SHP77 (cell line): ENCODE data around the gene TRPV4.

ENCODE experiments used
- DNase-seq, 2 experiments: peaks; one replicate each; lab custom pipeline; 2025; lab: John Stamatoyannopoulos, UW

TRPV4 gene

GRCh38 chr12:109739747-109740693 is 93.2 kb downstream of the TRPV4 start:
- DNase-seq = no peak

DNA sequence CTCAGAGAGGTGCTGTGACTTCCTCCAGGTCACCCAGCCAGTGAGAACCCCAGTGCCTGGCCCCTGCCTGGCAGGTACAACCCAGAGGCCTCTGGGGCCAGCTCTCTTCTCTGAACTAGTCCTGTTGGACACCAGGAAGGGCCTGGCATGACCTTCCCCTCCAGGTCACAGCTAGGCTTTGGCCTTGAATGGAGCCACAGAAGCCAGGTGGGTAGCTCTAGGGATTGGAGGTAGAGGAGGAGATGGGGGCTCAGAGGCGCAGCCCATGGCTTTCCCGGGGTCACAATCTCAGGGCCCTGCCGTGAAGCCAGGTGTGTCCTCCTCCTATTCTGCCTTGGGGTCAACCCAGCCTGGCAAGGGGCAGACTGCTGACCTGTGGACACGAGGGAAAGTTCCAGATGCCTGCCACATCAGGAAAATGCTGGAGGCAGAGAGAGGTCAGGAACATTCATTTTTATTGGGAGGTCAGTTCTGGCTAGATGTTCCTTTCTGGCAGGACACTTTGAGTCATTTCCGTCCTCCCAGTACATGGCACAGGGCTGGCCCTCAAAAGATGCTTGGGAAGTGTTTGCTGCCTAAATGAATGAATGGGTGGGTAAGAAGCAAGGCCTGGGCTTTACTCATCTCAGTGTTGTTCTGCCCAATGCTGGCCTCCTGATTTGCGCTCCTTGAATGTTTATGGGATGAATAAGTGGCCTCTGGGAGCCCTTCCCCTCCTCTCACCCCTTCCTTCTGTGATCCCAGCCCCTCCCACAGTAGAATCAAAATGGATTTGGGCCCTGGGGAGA is 94.1 kb downstream of the TRPV4 start:
- DNase-seq = no peak

- no peak for DNase-seq
These were observed 95.0 kb downstream of the TRPV4 start for GRCh38 chr12:109738209-109738608.

DNA sequence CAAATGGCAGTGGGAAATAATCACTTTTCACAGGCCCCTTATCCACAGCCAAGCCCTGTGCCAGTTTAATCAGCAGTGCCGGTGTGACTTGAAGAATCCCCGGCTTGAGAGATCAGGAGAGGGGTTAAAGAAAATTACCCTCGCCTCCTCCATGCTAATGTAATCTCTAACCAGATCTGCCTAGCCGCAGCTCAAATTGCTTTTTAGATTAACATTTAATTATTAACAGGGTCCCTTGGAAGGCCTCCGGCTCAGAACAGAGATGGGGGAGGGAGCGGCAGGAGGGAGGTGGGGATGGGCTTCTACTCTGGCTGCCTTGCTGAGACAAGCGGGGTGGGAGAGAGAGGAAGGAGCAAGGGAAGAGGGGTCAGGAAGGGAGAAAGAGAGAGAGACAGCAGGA is 95.6 kb downstream of the TRPV4 start:
- DNase-seq = no peak

- DNase-seq = no peak
These were observed 96.1 kb downstream of the TRPV4 start for GRCh38 chr12:109737126-109737525.

- no peak for DNase-seq
These were observed 96.6 kb downstream of the TRPV4 start for GRCh38 chr12:109736552-109737108.

DNA sequence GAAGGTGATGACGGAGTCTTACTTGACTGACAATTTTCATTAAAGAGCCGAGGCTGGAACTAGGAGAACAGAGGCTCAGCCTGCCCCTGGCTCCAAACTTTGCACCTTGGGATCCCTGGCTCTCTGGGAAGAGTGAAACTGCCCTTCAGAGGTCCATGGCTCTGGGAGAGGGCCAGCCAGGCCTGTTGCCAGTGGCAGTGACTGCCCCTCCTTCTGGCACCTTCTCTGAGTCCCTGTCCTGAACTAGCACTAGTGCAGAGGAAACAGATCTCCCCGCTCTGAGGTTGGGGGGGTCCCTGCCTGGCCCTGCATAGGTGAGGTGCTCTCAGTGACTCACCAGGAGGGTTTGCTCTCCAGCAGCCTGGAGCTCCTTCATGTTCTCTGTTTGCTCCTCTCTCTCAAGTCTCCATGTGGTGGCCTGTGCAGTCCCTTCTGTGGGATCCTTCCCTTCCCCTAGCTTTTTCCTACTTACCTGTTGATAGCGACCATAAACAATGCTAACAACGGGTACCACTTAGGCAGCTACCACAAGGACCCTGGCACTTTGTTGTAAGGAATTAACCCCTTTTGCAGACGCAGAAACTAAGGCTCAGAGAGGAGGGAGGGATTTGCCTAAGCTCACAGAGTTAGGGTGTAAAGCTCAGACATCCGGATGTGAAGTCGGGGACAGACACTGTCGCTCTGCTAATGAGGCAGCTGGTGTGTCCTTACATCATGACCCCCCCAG is 97.2 kb downstream of the TRPV4 start:
- no peak for DNase-seq

DNA sequence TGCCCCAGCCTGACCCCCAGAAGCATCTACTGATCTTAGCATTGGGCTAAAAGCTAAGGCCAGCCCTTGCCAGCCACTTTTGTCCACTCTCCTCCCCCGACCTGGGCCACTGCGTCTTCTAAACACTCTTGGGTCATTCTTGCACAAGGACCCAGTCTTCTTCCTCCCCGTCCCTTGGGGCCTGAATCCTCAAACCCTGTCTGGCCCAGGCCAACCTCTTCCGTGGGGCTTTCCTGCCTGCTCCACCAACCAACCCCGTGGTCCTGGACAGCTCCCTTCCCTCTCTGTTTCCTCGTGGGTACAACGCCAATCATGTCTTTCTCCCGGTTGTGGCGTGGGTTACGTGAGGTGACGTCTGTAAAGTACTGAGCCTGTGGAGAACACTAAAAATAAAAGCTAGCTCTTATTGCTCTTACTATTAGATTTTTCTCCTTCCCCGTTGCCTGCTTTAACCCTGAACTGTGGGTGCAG is 98.1 kb downstream of the TRPV4 start:
- DNase-seq = no peak

DNA sequence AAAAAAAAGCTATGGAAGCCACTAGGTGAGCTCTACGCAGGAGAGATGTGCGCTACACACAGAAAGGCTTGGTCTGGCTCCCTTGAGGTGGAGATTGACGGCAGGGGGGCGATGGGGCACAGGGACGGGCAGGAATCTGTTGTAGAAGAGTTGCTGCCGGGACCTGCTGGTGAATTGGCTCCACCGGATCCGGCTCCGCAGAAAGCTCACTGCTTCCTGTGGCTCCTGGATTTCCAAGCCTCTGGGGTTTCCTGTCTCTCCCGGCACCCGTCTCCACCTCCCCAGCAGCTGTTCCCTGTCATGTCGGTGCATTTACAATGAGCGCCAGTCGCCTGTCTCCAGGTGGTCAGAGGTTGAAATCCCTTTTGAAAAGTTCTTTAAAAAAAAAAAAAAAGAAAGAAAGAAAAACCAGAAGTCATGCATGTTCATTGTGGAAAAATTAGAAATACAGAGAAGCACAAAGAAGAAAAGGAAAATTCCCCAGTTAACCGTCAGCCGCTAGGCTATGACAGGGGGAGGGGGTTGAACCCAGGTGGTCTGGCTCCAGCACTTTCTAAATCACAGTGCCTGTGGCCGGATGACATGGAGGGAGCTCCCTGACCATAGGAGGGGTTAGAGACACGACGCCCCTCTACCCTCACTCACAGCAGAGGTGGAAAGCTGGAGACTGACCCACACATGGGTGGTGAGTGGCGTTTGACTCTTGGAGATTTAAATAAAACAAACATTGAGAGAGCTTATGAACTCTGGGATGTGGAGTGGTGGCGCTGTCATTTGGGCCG is 98.8 kb downstream of the TRPV4 start:
- DNase-seq = no peak
